H1 (cell line): ENCODE data around the gene YIF1B. TPM values are rescaled to one million over a fixed set of nuclear protein-coding genes. Genes with fewer than 3 reads are reported as not detected.

Source experiments
- CHD7 ChIP-seq: fragments of 300-600 bp; sonication (generic); IDR thresholded peaks from 2 replicates; pipeline ENCODE4 v1.7.1; 2012; ENCODE audit warnings: low read length, moderate library complexity, mild to moderate bottlenecking, inconsistent platforms; ENCODE audit not compliant: insufficient replicate concordance
- polyA plus RNA-seq, 7 experiments: library from polyadenylated mRNA; depleted of rRNA in 3 of 7; stranded (reverse) in 5 of 7; unstranded in 2 of 7; fragments of >200 nt in 5 of 7; fragments of 200-250 nt in 2 of 7; gene quantifications; 1 replicate in 5 of 7; 2 replicates in 1 of 7; 4 replicates in 1 of 7; pipeline versions ENCODE4 v1.2.1 to v1.2.3, GENCODE V29; 2011 to 2013; ENCODE audit warnings: missing spikeins in 2 of 7, mixed read lengths in 2 of 7
- total RNA-seq: library from RNA; stranded (reverse); fragmentation: NEBNext Ultra II Directional; extraction: Animal tissue kit (Norgen Biotek cat#: 25700); gene quantifications from 2 replicates; pipeline ENCODE4 v1.2.1, GENCODE V29; 2021

Gene YIF1B
- total and polyA plus RNA-seq, 2 of the 8 experiments (the other 6 are each of a cell fraction or from before 2014, with no cell fraction given), result 89.6 to 305 TPM

GRCh38 chr19:38331728-38332127, 16.0 kb upstream of the YIF1B start (continued):
- no peak for TF ChIP-seq CHD7
- TF ChIP-seq, all 59 proteins: peak for 0
